Measurements from ENCODE around the gene OPRM1. TPM values are rescaled to one million over a fixed set of nuclear protein-coding genes. Genes with fewer than 3 reads are reported as not detected.

Gene OPRM1
- total RNA-seq, 1 experiment from 2014 or later, result not detected

GRCh38 chr6:154053141-154053540 is 14.1 kb downstream of the OPRM1 start:
- no peak for TF ChIP-seq CTCF (IDR thresholded peaks at IDR 0.05; ENCODE audit: insufficient read depth in 1 of 2, low read depth in 1 of 2, low read length in 1 of 2, severe bottlenecking in 1 of 2, unreplicated experiment in 1 of 2)
- H3K27ac Mint-ChIP-seq (ENCODE audit: unreplicated experiment), result no peak overlapping the region
- intact Hi-C loops (cut with micrococcal nuclease; ENCODE audit: unreplicated experiment), result no loop called here
- no peaks in the 10 kb centered on the region for H3K4me1 Mint-ChIP-seq (ENCODE audit: low read depth, unreplicated experiment)
- BruUV-seq (replicated peaks), result no TSS peak
- DNase-seq, result no peak
- Histone ChIP-seq H3K4me3 (ENCODE audit: low read depth, low read length) (no peak overlapping the region), H3K27me3 (replicated peaks; ENCODE audit: control insufficient read depth, insufficient read depth, low read length) (no peaks in the 10 kb centered on the region), H3K4me1 (no peaks in the 10 kb centered on the region), H3K9me3 (no peaks in the 10 kb centered on the region), H3K36me3 (ENCODE audit: control insufficient read depth, insufficient read depth, low read length) (no peaks in the 10 kb centered on the region)
- H3K9me3 Mint-ChIP-seq (ENCODE audit: unreplicated experiment), result no peaks in the 10 kb centered on the region
- ChIA-PET POLR2A (no interaction called here), CTCF (no interaction called here)
- no peaks in the 10 kb centered on the region for H3K36me3 Mint-ChIP-seq (ENCODE audit: insufficient read depth, unreplicated experiment)
- peaks cover 8% of the 10 kb centered on the region for H3K27me3 Mint-ChIP-seq (ENCODE audit: insufficient read depth, unreplicated experiment)
- H3K4me3 Mint-ChIP-seq (ENCODE audit: unreplicated experiment), result no peak overlapping the region

GRCh38 chr6:154056536-154056935 is 17.5 kb downstream of the OPRM1 start:
- Mint-ChIP-seq H3K9me3 (ENCODE audit: unreplicated experiment) (no peaks in the 10 kb centered on the region), H3K27ac (ENCODE audit: unreplicated experiment) (no peak overlapping the region), H3K4me1 (ENCODE audit: low read depth, unreplicated experiment) (no peaks in the 10 kb centered on the region), H3K4me3 (ENCODE audit: unreplicated experiment) (no peak overlapping the region), H3K36me3 (ENCODE audit: insufficient read depth, unreplicated experiment) (no peaks in the 10 kb centered on the region), H3K27me3 (ENCODE audit: insufficient read depth, unreplicated experiment) (peaks cover 6% of the 10 kb centered on the region)
- TF ChIP-seq CTCF (IDR thresholded peaks at IDR 0.05; ENCODE audit: insufficient read depth in 1 of 2, low read depth in 1 of 2, low read length in 1 of 2, severe bottlenecking in 1 of 2, unreplicated experiment in 1 of 2), result no peak
- ChIA-PET CTCF (no interaction called here), POLR2A (no interaction called here)
- no TSS peak for BruUV-seq (replicated peaks)
- no peak for DNase-seq
- H3K36me3 ChIP-seq (ENCODE audit: control insufficient read depth, insufficient read depth, low read length), result no peaks in the 10 kb centered on the region
- H3K4me3 ChIP-seq (ENCODE audit: low read depth, low read length), result no peak overlapping the region
- H3K9me3 ChIP-seq, result no peaks in the 10 kb centered on the region
- no peaks in the 10 kb centered on the region for H3K27me3 ChIP-seq (replicated peaks; ENCODE audit: control insufficient read depth, insufficient read depth, low read length)
- intact Hi-C loops (cut with micrococcal nuclease; ENCODE audit: unreplicated experiment), result no loop called here
- H3K4me1 ChIP-seq, result no peaks in the 10 kb centered on the region

GRCh38 chr6:154057098-154057497 is 18.1 kb downstream of the OPRM1 start:
- Mint-ChIP-seq H3K27ac (ENCODE audit: unreplicated experiment) (no peak overlapping the region), H3K27me3 (ENCODE audit: insufficient read depth, unreplicated experiment) (peaks cover 6% of the 10 kb centered on the region), H3K36me3 (ENCODE audit: insufficient read depth, unreplicated experiment) (no peaks in the 10 kb centered on the region), H3K4me1 (ENCODE audit: low read depth, unreplicated experiment) (no peaks in the 10 kb centered on the region), H3K9me3 (ENCODE audit: unreplicated experiment) (no peaks in the 10 kb centered on the region), H3K4me3 (ENCODE audit: unreplicated experiment) (no peak overlapping the region)
- no peak for DNase-seq
- no peak for TF ChIP-seq CTCF (IDR thresholded peaks at IDR 0.05; ENCODE audit: insufficient read depth in 1 of 2, low read depth in 1 of 2, low read length in 1 of 2, severe bottlenecking in 1 of 2, unreplicated experiment in 1 of 2)
- CTCF ChIA-PET, result no interaction called here
- Histone ChIP-seq H3K4me1 (no peaks in the 10 kb centered on the region), H3K27me3 (replicated peaks; ENCODE audit: control insufficient read depth, insufficient read depth, low read length) (no peaks in the 10 kb centered on the region), H3K36me3 (ENCODE audit: control insufficient read depth, insufficient read depth, low read length) (no peaks in the 10 kb centered on the region), H3K9me3 (no peaks in the 10 kb centered on the region), H3K4me3 (ENCODE audit: low read depth, low read length) (no peak overlapping the region)
- intact Hi-C loops (cut with micrococcal nuclease; ENCODE audit: unreplicated experiment), result no loop called here
- no TSS peak for BruUV-seq (replicated peaks)
- POLR2A ChIA-PET, result no interaction called here

Measured in Caco-2 (cell line).